Activated T-helper 9 cell treated with anti-CD3 and anti-CD28 coated beads, Interleukin-2, amount 50 U/mL, for 16 hours (primary cell): ENCODE measurements around the gene NKD1.

Experiments
- DNase-seq: peaks from one replicate; pipeline ENCODE4 v3.0.0-alpha.2; 2020; ENCODE audit warnings: low read depth

NKD1 gene

GRCh38 chr16:50646345-50646744 is 98.1 kb downstream of the NKD1 start:
- no peak for DNase-seq

GRCh38 chr16:50651835-50652438 is 103.7 kb downstream of the NKD1 start:
- DNase-seq, result no peak

GRCh38 chr16:50652836-50653425 is 104.7 kb downstream of the NKD1 start:
- DNase-seq, result no peak

GRCh38 chr16:50653633-50654519 is 105.7 kb downstream of the NKD1 start:
- DNase-seq, result no peak

- DNase-seq, result no peak
Observed at GRCh38 chr16:50655558-50656055, 107.4 kb downstream of the NKD1 start.

- DNase-seq, result no peak
Observed at GRCh38 chr16:50657241-50657640, 109.0 kb downstream of the NKD1 start.

- no peak for DNase-seq
Observed at GRCh38 chr16:50659806-50660205, 111.6 kb downstream of the NKD1 start.

- DNase-seq, result no peak
Observed at GRCh38 chr16:50662306-50662940, 114.2 kb downstream of the NKD1 start.

GRCh38 chr16:50664270-50664669 is 116.1 kb downstream of the NKD1 start:
- DNase-seq, result no peak

GRCh38 chr16:50665128-50665878 is 117.1 kb downstream of the NKD1 start:
- DNase-seq, result peak; percentile 66

GRCh38 chr16:50666658-50667496 is 118.7 kb downstream of the NKD1 start:
- no peak for DNase-seq

GRCh38 chr16:50667497-50668367 is 119.5 kb downstream of the NKD1 start:
- no peak for DNase-seq

- no peak for DNase-seq
Observed at GRCh38 chr16:50668368-50669008, 120.3 kb downstream of the NKD1 start.

GRCh38 chr16:50669741-50670140 is 121.5 kb downstream of the NKD1 start:
- DNase-seq, result no peak

- no peak for DNase-seq
Observed at GRCh38 chr16:50670476-50670875, 122.3 kb downstream of the NKD1 start.

- DNase-seq, result no peak
Observed at GRCh38 chr16:50671644-50672260, 123.6 kb downstream of the NKD1 start.

GRCh38 chr16:50673496-50674275 is 125.5 kb downstream of the NKD1 start:
- no peak for DNase-seq

GRCh38 chr16:50674831-50675230 is 126.6 kb downstream of the NKD1 start:
- DNase-seq, result no peak
